Measurements from ENCODE around the gene DMKN. TPM values are rescaled to one million over a fixed set of nuclear protein-coding genes. Genes with fewer than 3 reads are reported as not detected.
"Not testable (repeated sequence)": the region's sequence is repeated elsewhere in the genome, so short reads cannot be mapped to it uniquely, and the experiment has no call there.

Gene DMKN
- polyA plus RNA-seq, 4 donors: 69.7 to 135 (median 107) TPM

GRCh38 chr19:35506011-35506410 is 7.4 kb downstream of the DMKN start:
- DNase-seq (ENCODE audit: low read depth in 4 of 4, low spot score in 2 of 4): no peak

DNA sequence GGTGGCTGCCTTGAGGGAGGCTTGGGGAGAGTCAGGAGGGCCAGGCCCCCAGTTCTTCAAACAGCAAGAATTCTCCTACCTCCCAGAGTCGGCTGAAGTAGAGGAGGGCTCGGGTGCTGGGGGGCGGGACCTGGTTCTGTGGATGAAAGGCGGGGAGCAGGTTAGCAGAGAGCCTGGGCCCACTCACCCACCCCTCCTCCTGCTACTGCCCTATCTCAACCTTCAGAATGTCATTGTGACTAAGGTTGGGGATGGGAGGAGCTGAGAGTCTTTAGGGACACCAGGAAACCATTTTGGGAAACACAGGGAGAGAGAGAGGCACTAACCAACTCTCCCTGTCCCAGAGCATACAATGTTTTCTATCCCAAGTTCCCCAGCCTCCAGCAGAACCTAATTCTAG is 10.7 kb downstream of the DMKN start:
- DNase-seq (ENCODE audit: low read depth in 4 of 4, low spot score in 2 of 4): no peak

DNA sequence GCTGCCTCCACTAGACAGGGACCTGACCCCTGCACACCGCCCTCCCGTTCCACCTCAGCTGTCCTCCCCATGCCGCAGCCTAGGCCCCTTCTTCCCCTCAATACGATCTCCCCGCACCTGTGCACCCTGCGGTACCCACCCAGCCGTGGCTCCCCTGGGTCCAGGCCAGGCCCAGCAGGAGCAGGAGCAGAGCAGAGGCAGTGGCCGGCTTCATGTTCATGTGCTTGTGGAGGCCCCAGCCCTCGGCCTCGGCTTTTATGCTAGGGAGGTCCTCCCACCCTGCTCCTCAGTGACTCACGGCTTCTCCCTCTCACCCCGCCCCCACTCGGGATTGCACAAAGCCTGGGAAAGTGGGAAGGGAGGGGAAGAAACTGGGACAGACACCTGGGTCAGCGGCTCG is 11.8 kb downstream of the DMKN start:
- no peak for DNase-seq (ENCODE audit: low read depth in 4 of 4, low spot score in 2 of 4)

DNA sequence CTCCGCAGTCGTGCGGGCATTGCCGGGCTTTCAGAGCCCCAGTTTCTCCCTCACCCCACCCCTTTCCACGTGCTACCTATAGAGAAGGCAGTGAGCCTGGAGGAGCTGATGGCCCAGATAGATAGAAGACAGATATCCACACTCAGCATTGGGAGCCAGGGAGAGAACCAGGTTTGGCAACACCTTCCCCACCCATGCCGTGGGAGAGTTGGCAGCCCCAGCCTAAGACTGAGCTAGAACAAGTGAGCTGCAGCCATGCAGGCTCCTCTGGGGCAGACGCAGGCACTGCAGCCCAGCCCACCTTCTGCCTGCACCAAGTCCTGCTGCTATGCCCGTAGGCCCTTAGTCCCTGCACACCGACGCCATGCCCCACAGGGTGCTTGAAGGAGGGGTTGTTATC is 12.8 kb downstream of the DMKN start:
- no peak for DNase-seq (ENCODE audit: low read depth in 4 of 4, low spot score in 2 of 4)

- DNase-seq (ENCODE audit: low read depth in 4 of 4, low spot score in 2 of 4): no peak
Observed at GRCh38 chr19:35498984-35499527, 14.4 kb downstream of the DMKN start.

DNA sequence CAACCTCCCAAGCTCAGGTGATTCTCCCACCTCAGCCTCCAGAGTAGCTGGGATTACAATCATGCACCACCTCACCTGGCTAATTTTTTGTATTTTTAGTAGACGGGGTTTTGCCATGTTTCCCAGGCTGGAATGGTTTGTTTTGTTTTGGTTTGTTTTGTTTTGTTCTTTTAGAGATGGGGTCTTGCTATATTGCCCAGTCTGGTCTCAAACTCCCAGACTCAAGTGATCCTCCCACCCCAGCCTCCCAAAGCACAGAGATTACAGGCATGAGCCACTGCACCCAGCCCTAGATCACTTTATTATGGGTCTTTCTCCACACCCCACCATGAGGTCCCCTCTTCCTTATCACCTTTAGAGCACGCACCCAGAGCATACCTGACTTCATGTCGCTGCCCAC is 15.2 kb downstream of the DMKN start:
- no peak for DNase-seq (ENCODE audit: low read depth in 4 of 4, low spot score in 2 of 4)

- no peak for DNase-seq (ENCODE audit: low read depth in 4 of 4, low spot score in 2 of 4)
Observed at GRCh38 chr19:35497406-35497805, 16.0 kb downstream of the DMKN start.

DNA sequence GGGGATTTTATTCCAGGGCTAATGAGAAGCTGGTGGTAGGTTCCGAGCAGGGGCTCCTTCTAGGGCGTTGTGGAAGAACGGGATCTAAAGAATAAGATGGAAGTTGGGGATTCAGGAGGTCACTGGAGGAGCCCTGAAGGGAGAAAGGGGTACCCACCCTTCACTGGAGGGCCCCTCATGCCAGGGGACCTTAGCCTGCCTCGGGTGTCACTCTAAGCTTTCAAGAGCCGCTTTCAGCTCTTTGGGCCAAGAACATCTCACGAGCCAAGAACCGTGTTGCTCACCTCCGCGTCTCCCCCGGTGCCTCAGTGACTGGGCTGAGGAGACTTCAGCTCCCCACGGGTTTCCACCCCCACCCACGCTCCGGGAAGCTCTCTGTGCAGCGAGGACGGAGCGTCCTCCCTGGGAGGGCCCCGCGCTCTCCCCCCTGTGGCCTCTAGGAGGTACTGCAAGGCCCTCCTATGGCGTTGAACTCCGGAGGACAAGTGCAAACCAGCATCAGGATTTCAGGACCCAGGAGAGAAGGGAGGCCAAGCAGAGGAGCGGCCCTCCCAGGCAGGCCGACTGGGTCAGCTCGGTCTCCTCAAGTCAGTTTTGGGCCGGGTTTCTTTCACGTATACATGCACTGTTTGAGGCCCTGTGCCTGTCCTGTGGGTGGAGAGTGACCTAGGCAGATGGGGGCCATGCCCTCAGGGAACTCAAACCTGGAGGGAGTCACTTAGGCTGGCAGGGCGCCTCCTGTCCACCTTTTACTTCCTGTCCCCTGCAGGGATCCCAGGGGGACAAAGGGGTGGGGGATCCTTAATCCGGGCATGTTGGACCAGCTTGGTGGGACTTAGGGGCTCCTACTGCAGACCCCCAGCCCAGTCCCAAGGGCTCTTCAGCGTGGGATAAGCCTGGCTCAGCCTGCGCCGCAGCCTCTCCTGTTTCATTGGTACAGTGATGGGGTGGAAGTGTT is 18.1 kb downstream of the DMKN start:
- no peak for DNase-seq (ENCODE audit: low read depth in 4 of 4, low spot score in 2 of 4)

DNA sequence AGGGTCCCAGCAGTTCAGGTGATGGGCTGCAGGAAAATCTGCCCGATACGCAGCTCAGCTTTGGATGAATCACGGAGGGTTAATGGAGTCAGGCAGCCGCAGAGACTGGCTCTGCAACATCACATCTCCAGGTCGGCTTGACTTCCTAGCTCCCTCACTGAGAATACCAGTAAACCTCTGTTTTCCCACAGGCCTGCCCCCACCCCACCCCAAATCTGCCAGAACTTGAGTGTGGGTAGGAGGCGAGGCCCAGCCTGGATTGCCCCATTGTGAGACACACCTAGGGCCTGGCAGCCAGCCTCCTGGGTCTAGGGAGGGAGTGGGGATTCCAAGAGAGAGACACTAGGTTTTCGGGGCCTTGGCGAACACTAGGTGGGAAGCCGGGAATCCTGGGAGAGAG is 19.5 kb downstream of the DMKN start:
- no peak for DNase-seq (ENCODE audit: low read depth in 4 of 4, low spot score in 2 of 4)

DNA sequence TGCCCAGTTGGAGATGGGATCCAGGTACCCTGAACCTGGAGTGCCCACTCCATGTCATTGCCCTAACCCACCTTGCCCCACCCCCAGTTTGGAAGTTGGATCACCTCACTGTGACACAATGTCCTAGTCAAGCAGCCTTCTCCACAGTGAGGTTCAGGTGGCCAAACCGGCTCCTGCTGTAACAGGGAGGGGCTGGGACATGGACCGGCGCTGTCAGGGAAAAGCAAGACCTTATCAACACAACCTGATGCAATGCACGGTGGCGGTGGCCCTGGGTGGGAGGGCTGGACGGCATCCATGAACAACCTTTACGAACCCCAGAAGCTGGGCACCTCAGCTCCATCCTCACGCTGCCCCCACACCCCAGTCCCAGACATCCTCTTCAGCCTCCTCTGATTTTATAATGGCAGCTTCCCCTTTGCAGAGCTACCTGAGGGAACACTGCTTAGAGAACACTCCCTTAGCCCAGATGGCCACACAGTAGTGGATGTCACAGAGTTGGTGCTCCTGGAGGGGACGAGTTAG is 21.6 kb downstream of the DMKN start:
- no peak for DNase-seq (ENCODE audit: low read depth in 4 of 4, low spot score in 2 of 4)

DNA sequence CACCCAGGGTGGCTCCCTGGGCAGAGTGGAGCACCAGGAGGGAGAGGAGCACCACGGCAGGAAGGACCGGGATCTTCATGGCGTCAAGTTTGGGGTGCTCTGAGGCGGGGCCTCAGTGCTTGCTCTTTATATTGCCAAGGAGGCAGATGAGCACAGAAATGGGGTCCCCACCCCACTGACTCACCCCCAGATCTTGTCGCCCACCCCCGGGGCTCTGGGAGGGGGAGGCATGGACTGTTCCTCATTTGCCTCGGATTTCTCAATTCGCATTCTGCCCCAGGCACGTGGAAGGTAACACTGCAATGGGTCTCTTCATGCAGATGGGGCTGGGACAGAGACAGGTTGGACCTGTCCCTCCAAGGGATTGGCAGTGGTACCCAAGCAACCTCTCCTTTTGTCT is 23.1 kb downstream of the DMKN start, which contains the start of gene KRTDAP:
TSS of gene KRTDAP (minus strand) at position 101 of the 400 bp plus-strand sequence. CDS start at position 79, 22 bp downstream.
- no peak for DNase-seq (ENCODE audit: low read depth in 4 of 4, low spot score in 2 of 4)

DNA sequence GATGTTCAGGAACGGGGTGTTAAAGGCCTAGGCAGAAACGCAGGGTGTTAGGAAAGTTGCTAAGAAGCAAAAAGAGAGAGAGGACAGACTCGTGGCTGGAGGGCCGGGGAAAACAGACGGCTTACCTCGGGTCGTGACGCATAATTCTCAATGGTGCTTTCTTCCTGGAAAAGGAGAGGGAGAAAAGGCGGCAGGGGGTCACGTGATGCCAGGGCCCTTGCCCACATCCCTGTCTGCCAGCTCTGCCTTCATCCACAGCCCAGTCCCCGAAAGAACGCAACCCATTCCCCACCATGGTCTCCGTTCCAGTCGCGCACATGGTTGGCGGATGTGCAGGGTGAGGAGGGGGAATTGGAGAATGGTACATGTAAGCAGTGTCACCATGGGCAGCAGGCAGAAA is 24.8 kb downstream of the DMKN start:
- no peak for DNase-seq (ENCODE audit: low read depth in 4 of 4, low spot score in 2 of 4)

GRCh38 chr19:35487656-35488182 is 25.7 kb downstream of the DMKN start:
- no peak for DNase-seq (ENCODE audit: low read depth in 4 of 4, low spot score in 2 of 4)

- DNase-seq (ENCODE audit: low read depth in 4 of 4, low spot score in 2 of 4): no peak
Observed at GRCh38 chr19:35486268-35486708, 27.2 kb downstream of the DMKN start.

DNA sequence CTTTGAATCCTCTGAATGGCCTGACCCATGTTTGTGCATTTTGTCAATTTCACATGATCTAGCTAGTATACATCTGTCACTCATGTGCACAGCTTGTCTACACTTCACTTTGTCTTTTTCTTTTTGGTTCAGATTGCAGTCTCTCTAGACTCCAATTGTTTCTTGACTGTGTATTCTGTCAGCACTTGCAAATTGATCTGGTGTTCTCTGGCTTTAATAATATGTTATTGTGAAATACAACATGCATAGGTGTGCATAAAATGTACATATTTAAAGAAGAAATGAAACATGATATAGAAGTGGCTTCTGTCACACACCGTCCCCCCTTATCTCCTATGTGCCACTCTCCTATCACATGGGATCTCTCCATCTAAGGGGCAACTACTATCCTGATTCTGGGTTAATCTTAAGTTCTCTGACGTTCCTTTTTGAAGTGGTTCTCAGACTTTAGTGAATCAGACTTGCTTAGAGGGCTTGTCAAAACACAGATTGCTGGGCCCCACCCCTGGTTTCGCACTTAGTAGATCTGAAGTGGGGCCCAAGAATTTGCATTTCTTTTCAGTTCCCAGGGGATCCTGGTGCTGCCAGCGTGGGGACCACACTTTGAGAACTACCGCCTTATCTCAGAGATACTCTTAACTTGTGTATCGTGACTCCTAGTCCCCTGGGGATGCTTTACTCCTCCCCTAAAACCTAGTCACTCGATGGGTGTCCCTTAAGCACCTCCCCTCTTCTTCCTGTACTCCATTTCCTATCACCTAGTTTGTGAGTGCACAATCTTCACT is 29.0 kb downstream of the DMKN start:
- DNase-seq (ENCODE audit: low read depth in 4 of 4, low spot score in 2 of 4): no peak

DNA sequence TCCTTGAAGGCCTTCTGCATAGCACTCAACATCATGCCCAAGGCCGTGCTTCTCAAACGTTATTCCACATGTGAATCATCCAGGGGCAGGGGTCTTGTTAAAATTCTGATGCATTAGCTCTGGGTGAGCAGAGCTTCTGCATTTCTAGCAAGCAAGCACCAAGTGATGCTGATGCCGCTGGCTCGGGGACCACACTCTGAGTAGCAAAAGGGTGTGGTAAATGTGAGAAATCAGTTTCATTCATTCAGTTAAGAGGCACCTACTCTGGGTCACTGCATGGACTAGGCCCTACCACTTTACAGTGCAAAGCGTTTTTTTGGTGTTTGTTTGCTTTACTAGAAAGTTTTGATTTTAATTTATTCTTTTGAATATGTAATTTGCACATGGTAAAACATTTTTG is 30.4 kb downstream of the DMKN start:
- no peak for DNase-seq (ENCODE audit: low read depth in 4 of 4, low spot score in 2 of 4)

GRCh38 chr19:35478794-35479677 is 34.4 kb downstream of the DMKN start:
- DNase-seq (ENCODE audit: low read depth in 4 of 4, low spot score in 2 of 4): no peak

DNA sequence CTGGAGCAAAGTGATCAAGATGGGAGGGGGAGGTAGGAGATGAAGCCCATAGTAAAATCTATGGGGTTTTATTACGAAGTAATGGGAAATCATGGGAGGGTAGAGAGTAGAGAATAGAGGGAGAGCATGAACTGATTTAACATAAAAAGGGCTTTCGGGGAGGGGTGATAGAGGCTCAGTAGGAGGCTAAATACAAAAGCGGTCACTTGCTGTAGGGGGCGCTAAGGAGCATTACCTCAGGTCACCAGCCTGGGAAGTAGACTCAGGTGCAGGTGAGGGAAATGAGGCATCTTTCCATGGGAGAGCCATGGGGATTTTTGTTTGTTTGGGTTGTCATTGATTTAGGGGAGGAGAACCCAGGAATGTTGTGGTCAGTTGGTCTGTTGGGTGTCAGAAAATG is 37.3 kb downstream of the DMKN start:
- no peak for DNase-seq (ENCODE audit: low read depth in 4 of 4, low spot score in 2 of 4)

GRCh38 chr19:35474594-35474993 is 38.9 kb downstream of the DMKN start:
- not testable (repeated sequence) for DNase-seq (ENCODE audit: low read depth in 4 of 4, low spot score in 2 of 4)

DNA sequence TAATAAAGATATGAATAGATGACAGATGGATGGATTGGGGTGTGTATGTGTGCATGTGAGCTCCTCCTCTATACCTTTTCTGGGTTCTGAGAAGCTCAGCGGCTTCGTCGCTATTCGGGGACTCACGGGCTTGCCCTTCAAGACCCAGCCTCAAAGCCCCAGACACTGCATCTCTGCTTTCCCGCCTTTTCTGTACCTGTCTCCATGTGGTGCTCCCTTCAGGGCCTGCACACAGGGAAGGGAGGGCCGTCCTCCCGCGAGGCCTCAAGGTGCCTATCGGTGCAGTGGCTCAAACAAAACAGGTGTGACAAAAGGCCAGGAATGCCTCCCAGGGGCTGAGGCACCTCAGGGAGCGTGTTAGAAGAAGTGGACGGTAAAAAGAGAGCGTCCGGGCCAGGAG is 39.3 kb downstream of the DMKN start:
- DNase-seq (ENCODE audit: low read depth in 4 of 4, low spot score in 2 of 4): no peak
